GM18520 (cell line): ENCODE results near the gene RBM25.
"Not testable (repeated sequence)": the region's sequence is repeated elsewhere in the genome, so short reads cannot be mapped to it uniquely, and the experiment has no call there.

Experiments
- ATAC-seq: cut with Tn5 transposase; IDR thresholded peaks from one replicate; pipeline ENCODE4 v1.9.1; 2021; ENCODE audit not compliant: unreplicated experiment

The RBM25 gene

GRCh38 chr14:73058224-73058921 is at the start of gene RBM25:
RBM25 (plus strand) TSS chr14:73058534; CDS start chr14:73071642, 13,108 bp downstream.
- ATAC-seq, result peak; percentile 97

- ATAC-seq, result not testable (repeated sequence)
These were observed 47.1 kb upstream of the RBM25 start for GRCh38 chr14:73011189-73011588.

GRCh38 chr14:73014105-73014504 is 44.2 kb upstream of the RBM25 start:
- peak; percentile 67 for ATAC-seq

- not testable (repeated sequence) for ATAC-seq
These were observed 42.8 kb upstream of the RBM25 start for GRCh38 chr14:73015552-73015951.

GRCh38 chr14:73016011-73016410 is 42.3 kb upstream of the RBM25 start:
- ATAC-seq, result not testable (repeated sequence)

GRCh38 chr14:73022051-73022450 is 36.3 kb upstream of the RBM25 start:
- ATAC-seq, result no peak

- ATAC-seq, result no peak
These were observed 32.8 kb upstream of the RBM25 start for GRCh38 chr14:73025544-73025943.

- no peak for ATAC-seq
These were observed 32.0 kb upstream of the RBM25 start for GRCh38 chr14:73026243-73026844.

GRCh38 chr14:73026845-73027542 is 31.3 kb upstream of the RBM25 start, which contains the start of gene ZFYVE1:
ZFYVE1 (minus strand) TSS chr14:73027106; CDS start chr14:73024508, 2,598 bp downstream.
- ATAC-seq, result peak; percentile 94

- no peak for ATAC-seq
These were observed 30.8 kb upstream of the RBM25 start for GRCh38 chr14:73027546-73027945.

GRCh38 chr14:73027984-73028383 is 30.4 kb upstream of the RBM25 start:
- no peak for ATAC-seq

GRCh38 chr14:73036706-73037450 is 21.5 kb upstream of the RBM25 start:
- ATAC-seq, result not testable (repeated sequence)

GRCh38 chr14:73047808-73048207 is 10.5 kb upstream of the RBM25 start:
- ATAC-seq, result no peak

GRCh38 chr14:73049428-73049827 is 8.9 kb upstream of the RBM25 start:
- ATAC-seq, result no peak

GRCh38 chr14:73055251-73055650 is 3.1 kb upstream of the RBM25 start:
- no peak for ATAC-seq

GRCh38 chr14:73057944-73058223 is 450 bp upstream of the RBM25 start:
- no peak for ATAC-seq

- ATAC-seq, result no peak
These were observed 764 bp downstream of the RBM25 start for GRCh38 chr14:73058922-73059673.

- no peak for ATAC-seq
These were observed 11.3 kb downstream of the RBM25 start for GRCh38 chr14:73069585-73069984.

GRCh38 chr14:73091044-73091443 is 32.7 kb downstream of the RBM25 start:
- ATAC-seq, result no peak

GRCh38 chr14:73097421-73097820 is 39.1 kb downstream of the RBM25 start:
- ATAC-seq, result no peak

GRCh38 chr14:73100334-73100733 is 42.0 kb downstream of the RBM25 start:
- no peak for ATAC-seq
